Measurements from ENCODE around the gene GON4L.

- TF ChIP-seq, protein P1, sequence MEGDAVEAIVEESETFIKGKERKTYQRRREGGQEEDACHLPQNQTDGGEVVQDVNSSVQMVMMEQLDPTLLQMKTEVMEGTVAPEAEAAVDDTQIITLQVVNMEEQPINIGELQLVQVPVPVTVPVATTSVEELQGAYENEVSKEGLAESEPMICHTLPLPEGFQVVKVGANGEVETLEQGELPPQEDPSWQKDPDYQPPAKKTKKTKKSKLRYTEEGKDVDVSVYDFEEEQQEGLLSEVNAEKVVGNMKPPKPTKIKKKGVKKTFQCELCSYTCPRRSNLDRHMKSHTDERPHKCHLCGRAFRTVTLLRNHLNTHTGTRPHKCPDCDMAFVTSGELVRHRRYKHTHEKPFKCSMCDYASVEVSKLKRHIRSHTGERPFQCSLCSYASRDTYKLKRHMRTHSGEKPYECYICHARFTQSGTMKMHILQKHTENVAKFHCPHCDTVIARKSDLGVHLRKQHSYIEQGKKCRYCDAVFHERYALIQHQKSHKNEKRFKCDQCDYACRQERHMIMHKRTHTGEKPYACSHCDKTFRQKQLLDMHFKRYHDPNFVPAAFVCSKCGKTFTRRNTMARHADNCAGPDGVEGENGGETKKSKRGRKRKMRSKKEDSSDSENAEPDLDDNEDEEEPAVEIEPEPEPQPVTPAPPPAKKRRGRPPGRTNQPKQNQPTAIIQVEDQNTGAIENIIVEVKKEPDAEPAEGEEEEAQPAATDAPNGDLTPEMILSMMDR (IDR thresholded peaks at IDR 0.05) = no peak
- TF ChIP-seq POLR2A (IDR thresholded peaks at IDR 0.05) = no peak
These were observed 2.3 kb upstream of the GON4L start, which contains the start of gene SYT11 for GRCh38 chr1:155859234-155859829.

Measured in thyroid gland (tissue), 4 donors.